ENCODE measurements around the gene CHRD.
A peak's percentile ranks its signal among the peaks of the same experiment; 100 is the strongest.

The CHRD gene

DNA sequence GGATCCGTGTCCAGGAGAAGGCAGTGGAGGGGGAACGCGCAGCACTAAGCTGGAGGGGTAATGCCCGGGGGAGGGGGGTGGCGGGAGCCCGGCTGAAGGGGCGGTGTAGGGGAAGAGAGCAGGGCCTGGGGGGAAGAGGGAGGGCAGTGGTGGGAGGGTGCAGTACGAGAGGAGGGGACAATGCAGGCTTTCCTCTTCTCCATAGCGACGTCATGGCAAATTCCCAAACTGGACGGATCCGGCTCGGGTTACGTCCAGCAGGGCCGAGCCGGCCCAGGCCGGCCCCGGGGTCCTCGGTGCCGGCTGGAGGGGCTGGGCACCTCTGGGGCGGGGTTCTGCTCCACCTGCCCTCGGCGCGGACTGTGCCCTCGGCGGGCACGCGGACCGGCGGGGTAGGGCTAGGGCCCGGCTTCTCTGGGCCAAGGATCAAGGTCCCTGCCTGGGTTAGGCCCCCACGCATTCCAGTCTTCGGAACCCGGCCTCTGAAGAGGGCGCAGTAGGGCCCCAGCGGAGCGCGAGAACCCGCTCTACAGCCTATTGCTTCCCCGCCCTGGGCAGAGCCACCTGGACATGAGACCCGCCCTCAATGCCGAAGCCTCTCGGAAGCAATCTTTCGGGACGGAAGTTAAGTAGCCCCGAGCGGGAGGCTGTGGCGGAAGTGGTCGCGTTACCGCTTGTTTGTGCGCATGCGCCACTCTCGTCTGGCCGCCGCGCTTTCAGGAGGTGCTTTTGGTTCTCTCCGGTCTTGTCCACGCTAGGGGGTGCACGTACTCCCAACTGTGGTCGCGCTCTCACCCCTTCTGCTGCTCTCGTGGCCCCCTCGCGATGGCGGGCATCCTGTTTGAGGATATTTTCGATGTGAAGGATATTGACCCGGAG lies 16.9 kb upstream of the CHRD start:
- DNase-seq (ENCODE audit: insufficient read length, low spot score), result no peak
- peak; percentile 48 for FAIRE-seq
- TF ChIP-seq, protein P1, sequence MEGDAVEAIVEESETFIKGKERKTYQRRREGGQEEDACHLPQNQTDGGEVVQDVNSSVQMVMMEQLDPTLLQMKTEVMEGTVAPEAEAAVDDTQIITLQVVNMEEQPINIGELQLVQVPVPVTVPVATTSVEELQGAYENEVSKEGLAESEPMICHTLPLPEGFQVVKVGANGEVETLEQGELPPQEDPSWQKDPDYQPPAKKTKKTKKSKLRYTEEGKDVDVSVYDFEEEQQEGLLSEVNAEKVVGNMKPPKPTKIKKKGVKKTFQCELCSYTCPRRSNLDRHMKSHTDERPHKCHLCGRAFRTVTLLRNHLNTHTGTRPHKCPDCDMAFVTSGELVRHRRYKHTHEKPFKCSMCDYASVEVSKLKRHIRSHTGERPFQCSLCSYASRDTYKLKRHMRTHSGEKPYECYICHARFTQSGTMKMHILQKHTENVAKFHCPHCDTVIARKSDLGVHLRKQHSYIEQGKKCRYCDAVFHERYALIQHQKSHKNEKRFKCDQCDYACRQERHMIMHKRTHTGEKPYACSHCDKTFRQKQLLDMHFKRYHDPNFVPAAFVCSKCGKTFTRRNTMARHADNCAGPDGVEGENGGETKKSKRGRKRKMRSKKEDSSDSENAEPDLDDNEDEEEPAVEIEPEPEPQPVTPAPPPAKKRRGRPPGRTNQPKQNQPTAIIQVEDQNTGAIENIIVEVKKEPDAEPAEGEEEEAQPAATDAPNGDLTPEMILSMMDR (IDR thresholded peaks at IDR 0.05; ENCODE audit: insufficient read depth, missing control alignments), result peak; percentile 66

DNA sequence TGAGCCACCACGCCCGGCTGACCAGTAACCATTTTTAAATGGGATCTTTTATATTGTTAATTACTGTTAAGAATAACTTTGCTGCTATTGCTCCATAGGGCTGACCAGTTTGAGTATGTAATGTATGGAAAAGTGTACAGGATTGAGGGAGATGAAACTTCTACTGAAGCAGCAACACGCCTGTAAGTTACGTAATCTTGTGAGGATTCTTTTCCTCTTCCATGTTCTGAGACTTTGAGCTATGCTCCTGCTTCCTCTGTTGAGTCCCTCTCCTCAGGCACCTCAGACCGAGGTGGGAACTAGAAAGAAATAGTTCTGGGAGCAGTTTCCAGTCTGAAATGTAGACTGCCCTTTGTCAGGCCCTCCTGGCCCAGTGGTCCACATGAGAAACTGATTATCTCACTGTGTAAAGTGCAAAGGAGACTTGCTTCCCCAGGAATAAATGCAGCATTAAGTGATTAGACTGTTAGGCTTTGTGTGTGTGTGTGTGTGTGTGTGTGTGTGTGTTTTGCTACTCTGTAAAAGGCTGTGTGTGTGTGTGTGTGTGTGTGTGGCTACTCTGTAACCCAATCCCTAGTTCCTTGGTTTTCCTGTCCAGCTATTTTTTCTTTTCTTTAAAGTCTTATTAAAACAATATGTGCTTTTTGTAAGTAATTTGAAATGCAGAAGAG lies 13.1 kb upstream of the CHRD start:
- FAIRE-seq (no peak), DNase-seq (ENCODE audit: insufficient read length, low spot score) (no peak)
- TF ChIP-seq, protein P1 (IDR thresholded peaks at IDR 0.05; ENCODE audit: insufficient read depth, missing control alignments), result no peak

DNA sequence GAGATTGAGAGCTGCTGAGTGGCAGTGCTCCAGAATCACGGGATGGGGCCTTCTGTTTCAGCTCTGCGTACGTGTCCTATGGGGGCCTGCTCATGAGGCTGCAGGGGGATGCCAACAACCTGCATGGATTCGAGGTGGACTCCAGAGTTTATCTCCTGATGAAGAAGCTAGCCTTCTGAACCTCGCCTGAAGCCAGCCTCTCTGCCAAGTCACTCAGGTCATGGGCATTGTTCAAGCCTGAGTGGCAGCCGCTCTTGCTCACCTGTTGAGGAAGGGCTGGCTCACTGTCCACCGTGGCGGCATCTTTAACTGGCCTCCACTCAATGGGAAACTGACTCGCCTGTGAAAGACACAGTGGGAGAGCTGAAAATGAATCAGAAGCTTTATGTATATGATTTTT lies 11.7 kb upstream of the CHRD start:
- TF ChIP-seq, protein P1 (IDR thresholded peaks at IDR 0.05; ENCODE audit: insufficient read depth, missing control alignments), result no peak
- FAIRE-seq (no peak), DNase-seq (ENCODE audit: insufficient read length, low spot score) (no peak)

DNA sequence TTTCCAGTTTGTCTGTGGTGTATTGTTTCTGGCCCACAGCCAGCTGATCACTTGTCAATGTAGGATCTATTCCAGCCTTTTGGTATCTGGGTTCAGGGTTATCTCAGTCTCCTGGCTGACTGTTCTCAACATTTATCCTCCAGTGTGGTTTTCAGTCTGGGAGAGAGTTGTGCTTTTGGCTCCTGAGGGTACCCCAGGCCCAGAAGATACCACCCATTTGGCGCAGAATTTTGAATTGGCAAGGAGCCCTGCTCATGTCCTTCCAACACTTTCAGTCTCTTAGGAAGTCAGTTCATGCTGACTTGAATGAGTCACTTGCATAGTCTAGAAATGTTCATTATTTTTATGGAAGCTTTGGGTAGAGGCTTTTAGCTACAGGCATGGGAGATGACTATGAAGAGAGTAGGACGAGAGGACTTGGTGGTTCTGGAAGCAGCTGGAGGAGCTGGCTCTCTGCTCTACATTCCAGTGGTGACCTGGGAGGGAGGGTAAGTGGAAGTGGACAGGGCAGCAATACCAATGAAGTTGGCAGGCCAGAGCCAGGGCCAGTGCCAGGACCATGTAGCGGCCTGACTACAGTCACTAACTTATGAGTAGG lies 11.2 kb upstream of the CHRD start:
- FAIRE-seq (no peak), DNase-seq (ENCODE audit: insufficient read length, low spot score) (no peak)
- TF ChIP-seq, protein P1 (IDR thresholded peaks at IDR 0.05; ENCODE audit: insufficient read depth, missing control alignments), result no peak

DNA sequence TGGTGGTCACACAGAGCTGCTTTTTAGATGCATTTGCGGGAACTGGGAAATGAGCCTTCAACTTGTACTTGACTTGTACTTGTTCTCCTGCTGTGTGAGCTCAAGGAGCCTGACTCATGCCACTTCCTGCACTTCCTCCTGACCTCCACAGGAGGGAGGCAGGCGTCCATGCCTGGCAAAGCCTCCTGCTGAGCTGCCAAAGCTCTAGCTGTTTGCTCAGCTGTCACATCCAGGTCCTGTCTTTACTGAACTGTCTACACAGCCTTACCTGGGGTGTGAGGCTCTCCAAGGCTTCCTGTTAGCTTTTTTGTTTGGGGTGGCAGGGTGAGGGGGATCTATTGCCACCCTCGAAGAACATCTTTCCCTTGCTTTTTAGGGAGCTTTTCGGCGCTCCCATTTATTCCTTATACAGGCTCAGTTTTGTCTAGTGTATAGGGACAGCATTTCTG lies 8.3 kb upstream of the CHRD start:
- FAIRE-seq (no peak), DNase-seq (ENCODE audit: insufficient read length, low spot score) (peak; percentile 83)
- TF ChIP-seq, protein P1 (IDR thresholded peaks at IDR 0.05; ENCODE audit: insufficient read depth, missing control alignments), result peak; percentile 99

DNA sequence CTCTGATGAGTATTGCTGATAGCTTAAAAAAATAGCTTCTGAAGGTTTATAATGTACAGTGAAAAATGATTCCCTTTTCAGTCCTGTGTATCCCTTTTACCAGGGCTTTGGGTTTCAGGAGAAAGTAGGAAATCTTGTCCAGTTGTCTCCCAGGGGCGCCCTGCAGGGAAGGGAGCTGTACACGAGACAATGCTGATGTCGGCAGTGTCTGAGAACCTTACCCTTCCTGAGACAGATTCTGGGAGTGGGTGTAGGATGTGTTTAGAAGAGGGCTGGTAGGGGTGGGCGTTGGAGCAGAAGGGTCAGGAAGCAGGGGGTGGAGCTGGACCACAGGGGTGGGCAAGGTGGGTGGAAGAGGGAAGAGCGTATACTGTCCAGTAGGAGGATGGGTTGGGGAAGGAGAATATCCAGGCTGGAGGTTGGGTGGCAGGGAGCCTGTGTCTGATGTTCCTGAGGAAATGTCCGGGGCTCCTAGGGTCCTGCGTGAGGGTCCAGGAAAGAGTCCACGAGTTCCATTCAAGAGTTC lies 7.5 kb upstream of the CHRD start:
- FAIRE-seq, result no peak
- TF ChIP-seq, protein P1 (IDR thresholded peaks at IDR 0.05; ENCODE audit: insufficient read depth, missing control alignments), result no peak

More for the DNA sequence above, 7.5 kb upstream of the CHRD start:
- no peak for DNase-seq (ENCODE audit: insufficient read length, low spot score)

All from D721Med (cell line).